Epithelial cell of proximal tubule (primary cell): ENCODE data around the gene FGF8. TPM values are rescaled to one million over a fixed set of nuclear protein-coding genes. Genes with fewer than 3 reads are reported as not detected.

Experiments used
- DNase-seq: peaks from one replicate; pipeline ENCODE4 v3.0.0-alpha.2; 2011; ENCODE audit warnings: low read depth
- H3K4me3 ChIP-seq: 2 replicates; pipeline ENCODE4 v1.5.1; 2011; ENCODE audit warnings: low read depth, mild to moderate bottlenecking, low read length
- CTCF ChIP-seq: conservative IDR thresholded peaks from 2 replicates; pipeline ENCODE4 v1.5.1; 2012; ENCODE audit warnings: low read depth, mild to moderate bottlenecking, low read length
- total RNA-seq: library from RNA; depleted of rRNA; stranded (reverse); fragments of >200 nt; gene quantifications from 2 replicates; pipeline ENCODE4 v1.2.3, GENCODE V29; 2015

The FGF8 gene
- total RNA-seq, 1 donor from 2014 or later: not detected

GRCh38 chr10:101724446-101724845 lies 51.5 kb downstream of the FGF8 start:
- DNase-seq: no peak
- no peak for TF ChIP-seq CTCF

GRCh38 chr10:101723176-101723575 lies 52.7 kb downstream of the FGF8 start:
- DNase-seq: no peak
- TF ChIP-seq CTCF: no peak
- H3K4me3 ChIP-seq: no peak overlapping the region

More at GRCh38 chr10:101724446-101724845, 51.5 kb downstream of the FGF8 start:
- H3K4me3 ChIP-seq: no peak overlapping the region

GRCh38 chr10:101721806-101722205 lies 54.1 kb downstream of the FGF8 start:
- no peak for DNase-seq
- H3K4me3 ChIP-seq: no peak overlapping the region
- no peak for TF ChIP-seq CTCF

GRCh38 chr10:101720606-101721230 lies 55.2 kb downstream of the FGF8 start:
- H3K4me3 ChIP-seq: no peak overlapping the region
- no peak for TF ChIP-seq CTCF
- DNase-seq: no peak

Other genes starting within 250 kb of the FGF8 start
- 26.1 and 27.6 TPM in 2 replicates for gene POLL, start 187.9 kb downstream of the FGF8 start, total RNA-seq
- 36.2 and 65.6 TPM in 2 replicates for gene DPCD, start 187.8 kb downstream of the FGF8 start, total RNA-seq
- gene FBXW4, start 80.9 kb downstream of the FGF8 start, total RNA-seq: 15.3 and 16.8 TPM in 2 replicates
- gene NPM3, start 7.3 kb upstream of the FGF8 start, total RNA-seq: 118 and 159 TPM in 2 replicates
- 39.8 and 48.4 TPM in 2 replicates for gene OGA, start 42.3 kb upstream of the FGF8 start, total RNA-seq
- gene KCNIP2, start 67.7 kb upstream of the FGF8 start, total RNA-seq: 0.14 and 2.9 TPM in 2 replicates